ENCODE data around the gene A2M. TPM values are rescaled to one million over a fixed set of nuclear protein-coding genes. Genes with fewer than 3 reads are reported as not detected.

Gene A2M
- total RNA-seq, 4 donors from 2014 or later: 14.7 to 467 (median 92.4) TPM

GRCh38 chr12:9122091-9122609, 6.4 kb upstream of the A2M start:
- no peak for DNase-seq
- intact Hi-C loops (cut with DNase I): no loop called here
- Histone ChIP-seq H3K9me3 (no peaks in the 10 kb centered on the region), H3K4me1 (peaks cover 0 to 55% (median 16%) of the 10 kb centered on the region in 3 donors), H3K27me3 (no peaks in the 10 kb centered on the region), H3K4me3 (peak overlapping the region in 1 of 4 donors; percentile 26), H3K36me3 (no peaks in the 10 kb centered on the region), H3K27ac (peak overlapping the region in 3 of 4 donors; percentile 44 to 86 (median 83))
- TF ChIP-seq CTCF (IDR thresholded peaks at IDR 0.05): no peak
- no peak for TF ChIP-seq POLR2A (IDR thresholded peaks at IDR 0.05)
- WGBS, 2 donors: 56 to 60% methylated on average over 3 of the region's 3 CpGs

GRCh38 chr12:9120487-9121184, 4.9 kb upstream of the A2M start:
- peak overlapping the region in 3 of 4 donors; percentile 33 to 86 (median 83) for H3K27ac ChIP-seq
- no peaks in the 10 kb centered on the region for H3K36me3 ChIP-seq
- WGBS, 2 donors: 73 to 77% methylated on average over 9 to 10 of the region's 10 CpGs
- no peak overlapping the region for H3K4me3 ChIP-seq
- TF ChIP-seq POLR2A (IDR thresholded peaks at IDR 0.05) (no peak), CTCF (IDR thresholded peaks at IDR 0.05) (no peak)
- no peak for DNase-seq
- intact Hi-C loops (cut with DNase I): no loop called here
- H3K27me3 ChIP-seq: no peaks in the 10 kb centered on the region
- H3K4me1 ChIP-seq: peaks cover 0 to 64% (median 16%) of the 10 kb centered on the region in 3 donors
- H3K9me3 ChIP-seq: no peaks in the 10 kb centered on the region

GRCh38 chr12:9118158-9118557, 2.4 kb upstream of the A2M start:
- H3K36me3 ChIP-seq: no peaks in the 10 kb centered on the region
- H3K9me3 ChIP-seq: no peaks in the 10 kb centered on the region
- intact Hi-C loops (cut with DNase I): no loop called here
- DNase-seq: no peak
- peak overlapping the region; percentile 27 to 87 (median 84) for H3K27ac ChIP-seq
- TF ChIP-seq CTCF (IDR thresholded peaks at IDR 0.05): no peak
- no peak for TF ChIP-seq POLR2A (IDR thresholded peaks at IDR 0.05)
- peak overlapping the region in 1 of 4 donors; percentile 11 for H3K4me3 ChIP-seq
- peaks cover 0 to 51% (median 11%) of the 10 kb centered on the region in 3 donors for H3K4me1 ChIP-seq
- H3K27me3 ChIP-seq: no peaks in the 10 kb centered on the region
- 33 to 45% methylated on average over 2 to 3 of the region's 3 CpGs for WGBS, 2 donors

- Histone ChIP-seq H3K27me3 (no peaks in the 10 kb centered on the region), H3K36me3 (peaks cover 0 to 15% (median 0%) of the 10 kb centered on the region in 3 donors), H3K4me3 (peak overlapping the region; percentile 16 to 50 (median 46)), H3K9me3 (no peaks in the 10 kb centered on the region), H3K4me1 (peaks cover 0 to 43% (median 15%) of the 10 kb centered on the region in 3 donors), H3K27ac (peak overlapping the region in 3 of 4 donors; percentile 4 to 86 (median 83))
- intact Hi-C loops (cut with DNase I): no loop called here
- no peak for DNase-seq
- TF ChIP-seq CTCF (IDR thresholded peaks at IDR 0.05) (no peak), POLR2A (IDR thresholded peaks at IDR 0.05) (no peak)
Measured at GRCh38 chr12:9114946-9115345, 773 bp downstream of the A2M start.

GRCh38 chr12:9113987-9114309, 1.8 kb downstream of the A2M start:
- DNase-seq: no peak
- peaks cover 0 to 24% (median 0%) of the 10 kb centered on the region in 3 donors for H3K36me3 ChIP-seq
- H3K9me3 ChIP-seq: no peaks in the 10 kb centered on the region
- H3K27ac ChIP-seq: peak overlapping the region in 3 of 4 donors; percentile 58 to 86 (median 83)
- no peak for TF ChIP-seq CTCF (IDR thresholded peaks at IDR 0.05)
- no peak for TF ChIP-seq POLR2A (IDR thresholded peaks at IDR 0.05)
- peaks cover 0 to 33% (median 12%) of the 10 kb centered on the region in 3 donors for H3K4me1 ChIP-seq
- peak overlapping the region in 3 of 4 donors; percentile 45 to 50 (median 47) for H3K4me3 ChIP-seq
- WGBS, 2 donors: 47 to 75% methylated on average over 1 of the region's 1 CpG
- no peaks in the 10 kb centered on the region for H3K27me3 ChIP-seq
- intact Hi-C loops (cut with DNase I): no loop called here
